Osteoblast (primary cell): ENCODE measurements around the gene GPR42. TPM values are rescaled to one million over a fixed set of nuclear protein-coding genes. Genes with fewer than 3 reads are reported as not detected.

Experiments used
- DNase-seq: peaks from one replicate; pipeline ENCODE4 v3.0.0; 2011; ENCODE audit warnings: low spot score, mixed read lengths; ENCODE audit not compliant: insufficient read length; ENCODE audit errors: missing footprints
- H2AFZ ChIP-seq: 2 replicates; pipeline ENCODE4 v1.6.0; 2011; ENCODE audit warnings: mild to moderate bottlenecking, low read length
- H3K27ac ChIP-seq: 2 replicates; pipeline ENCODE4 v1.5.1; 2011; ENCODE audit warnings: mild to moderate bottlenecking, low read depth, low read length, moderate library complexity
- H3K27me3 ChIP-seq: 2 replicates; pipeline ENCODE4 v1.6.0; 2012; ENCODE audit warnings: mild to moderate bottlenecking, control low read depth, inconsistent platforms, low read length, moderate library complexity; ENCODE audit not compliant: insufficient read depth
- H3K36me3 ChIP-seq: 2 replicates; pipeline ENCODE4 v1.5.1; 2011; ENCODE audit warnings: mild to moderate bottlenecking, low read length, control low read depth, moderate library complexity; ENCODE audit not compliant: insufficient read depth
- H3K4me1 ChIP-seq: 2 replicates; pipeline ENCODE4 v1.5.1; 2011; ENCODE audit warnings: mild to moderate bottlenecking, low read length, control low read depth, moderate library complexity; ENCODE audit not compliant: insufficient read depth
- H3K4me2 ChIP-seq: 2 replicates; pipeline ENCODE4 v1.6.0; 2011; ENCODE audit warnings: mild to moderate bottlenecking, low read length; ENCODE audit not compliant: insufficient read depth
- H3K4me3 ChIP-seq: fragments of 200-600 bp; sonication (generic); 3 replicates; pipeline ENCODE4 v1.5.1; 2012; ENCODE audit warnings: mild to moderate bottlenecking, low read length, inconsistent platforms; ENCODE audit not compliant: insufficient read depth
- H3K79me2 ChIP-seq: 2 replicates; pipeline ENCODE4 v1.6.0; 2012; ENCODE audit warnings: mild to moderate bottlenecking, low read length, control low read depth, inconsistent platforms; ENCODE audit not compliant: insufficient read depth
- H3K9me3 ChIP-seq: 2 replicates; pipeline ENCODE4 v1.5.1; 2011; ENCODE audit warnings: low read depth, low read length, control low read depth
- H4K20me1 ChIP-seq: 2 replicates; pipeline ENCODE4 v1.6.0; 2012; ENCODE audit warnings: mild to moderate bottlenecking, low read length, control low read depth; ENCODE audit not compliant: insufficient read depth
- CTCF ChIP-seq: IDR thresholded peaks from 2 replicates; pipeline ENCODE4 v1.5.1; 2011; ENCODE audit warnings: mild to moderate bottlenecking, low read depth, low read length, moderate library complexity; ENCODE audit errors: extremely low read depth
- small RNA-seq: library from RNA; depleted of rRNA; stranded (forward); fragments of <200 nt; gene quantifications from one replicate; pipeline ENCODE3, GENCODE V24; 2012
- total RNA-seq: library from RNA; depleted of rRNA; stranded (reverse); fragments of >200 nt; gene quantifications from 2 replicates; pipeline ENCODE4 v1.2.3, GENCODE V29; 2012

Gene GPR42
- total RNA-seq, 1 donor: not detected

- no peaks in the 10 kb centered on the region for H4K20me1 ChIP-seq
- no peaks in the 10 kb centered on the region for H3K9me3 ChIP-seq
- no peak overlapping the region for H3K4me2 ChIP-seq
- H2AFZ ChIP-seq: no peak overlapping the region
- TF ChIP-seq CTCF: no peak
- DNase-seq: no peak
- no peak overlapping the region for H3K4me3 ChIP-seq
- peaks cover 18% of the 10 kb centered on the region for H3K27me3 ChIP-seq
- no peaks in the 10 kb centered on the region for H3K36me3 ChIP-seq
- H3K4me1 ChIP-seq: no peaks in the 10 kb centered on the region
- no peak overlapping the region for H3K27ac ChIP-seq
- H3K79me2 ChIP-seq: no peaks in the 10 kb centered on the region
Measured at GRCh38 chr19:35419046-35419445, 48.2 kb downstream of the GPR42 start.

- Histone ChIP-seq H3K9me3 (no peaks in the 10 kb centered on the region), H3K36me3 (no peaks in the 10 kb centered on the region), H3K27ac (no peak overlapping the region), H3K4me1 (no peaks in the 10 kb centered on the region), H3K4me2 (no peak overlapping the region), H2AFZ (no peak overlapping the region), H3K79me2 (no peaks in the 10 kb centered on the region), H3K4me3 (no peak overlapping the region), H4K20me1 (no peaks in the 10 kb centered on the region), H3K27me3 (peaks cover 18% of the 10 kb centered on the region)
- no peak for TF ChIP-seq CTCF
- no peak for DNase-seq
Measured at GRCh38 chr19:35419805-35420204, 48.9 kb downstream of the GPR42 start.

GRCh38 chr19:35421362-35421761 lies 50.5 kb downstream of the GPR42 start:
- Histone ChIP-seq H3K79me2 (no peaks in the 10 kb centered on the region), H2AFZ (no peak overlapping the region), H3K27ac (no peak overlapping the region), H3K36me3 (no peaks in the 10 kb centered on the region), H4K20me1 (no peaks in the 10 kb centered on the region), H3K9me3 (no peaks in the 10 kb centered on the region), H3K4me3 (no peak overlapping the region), H3K27me3 (peaks cover 16% of the 10 kb centered on the region), H3K4me1 (no peaks in the 10 kb centered on the region), H3K4me2 (no peak overlapping the region)
- TF ChIP-seq CTCF: no peak
- DNase-seq: no peak

Small RNAs within 50 kb of the gene (small RNA-seq; reads per million reads assigned to genes)
- not detected for gene RN7SL491P

Other genes starting within 250 kb of the GPR42 start
- 0.59 and 0.72 TPM in 2 replicates for gene LGI4, start 236.0 kb upstream of the GPR42 start, total RNA-seq
- gene FXYD1, start 232.2 kb upstream of the GPR42 start, total RNA-seq: not detected in 2 replicates
- gene FXYD7, start 227.8 kb upstream of the GPR42 start, total RNA-seq: not detected in 2 replicates
- 29.0 and 32.4 TPM in 2 replicates for gene FXYD5, start 216.3 kb upstream of the GPR42 start, total RNA-seq
- not detected in 2 replicates for gene FAM187B, start 142.3 kb upstream of the GPR42 start, total RNA-seq
- 0.29 and 0.36 TPM in 2 replicates for gene LSR, start 122.1 kb upstream of the GPR42 start, total RNA-seq
- gene USF2, start 102.1 kb upstream of the GPR42 start, total RNA-seq: 66.2 and 74.0 TPM in 2 replicates
- gene HAMP, start 88.5 kb upstream of the GPR42 start, total RNA-seq: not detected in 2 replicates
- gene MAG, start 78.9 kb upstream of the GPR42 start, total RNA-seq: not detected in 2 replicates
- gene CD22, start 41.9 kb upstream of the GPR42 start, total RNA-seq: under 0.01 TPM in 1 of 2 replicates, not detected in the other
- gene FFAR1, start 23.2 kb upstream of the GPR42 start, total RNA-seq: not detected in 2 replicates
- gene FFAR3, start 12.6 kb upstream of the GPR42 start, total RNA-seq: not detected in 2 replicates
- gene FFAR2, start 77.2 kb downstream of the GPR42 start, total RNA-seq: not detected in 2 replicates
- gene KRTDAP, start 119.4 kb downstream of the GPR42 start, total RNA-seq: not detected in 2 replicates
- gene DMKN, start 142.6 kb downstream of the GPR42 start, total RNA-seq: 24.2 and 30.9 TPM in 2 replicates
- 4.7 and 12.1 TPM in 2 replicates for gene SBSN, start 157.2 kb downstream of the GPR42 start, total RNA-seq
- gene GAPDHS, start 162.4 kb downstream of the GPR42 start, total RNA-seq: not detected in 2 replicates
- 93.1 and 98.8 TPM in 2 replicates for gene TMEM147, start 174.6 kb downstream of the GPR42 start, total RNA-seq
- not detected in 2 replicates for gene ATP4A, start 192.6 kb downstream of the GPR42 start, total RNA-seq
- not detected in 2 replicates for gene PMIS2, start 215.1 kb downstream of the GPR42 start, total RNA-seq
- gene HAUS5, start 241.7 kb downstream of the GPR42 start, total RNA-seq: 3.2 and 4.7 TPM in 2 replicates